ENCODE results near the gene C3orf33.
A peak's percentile ranks its signal among the peaks of the same experiment; 100 is the strongest.

Gene C3orf33

DNA sequence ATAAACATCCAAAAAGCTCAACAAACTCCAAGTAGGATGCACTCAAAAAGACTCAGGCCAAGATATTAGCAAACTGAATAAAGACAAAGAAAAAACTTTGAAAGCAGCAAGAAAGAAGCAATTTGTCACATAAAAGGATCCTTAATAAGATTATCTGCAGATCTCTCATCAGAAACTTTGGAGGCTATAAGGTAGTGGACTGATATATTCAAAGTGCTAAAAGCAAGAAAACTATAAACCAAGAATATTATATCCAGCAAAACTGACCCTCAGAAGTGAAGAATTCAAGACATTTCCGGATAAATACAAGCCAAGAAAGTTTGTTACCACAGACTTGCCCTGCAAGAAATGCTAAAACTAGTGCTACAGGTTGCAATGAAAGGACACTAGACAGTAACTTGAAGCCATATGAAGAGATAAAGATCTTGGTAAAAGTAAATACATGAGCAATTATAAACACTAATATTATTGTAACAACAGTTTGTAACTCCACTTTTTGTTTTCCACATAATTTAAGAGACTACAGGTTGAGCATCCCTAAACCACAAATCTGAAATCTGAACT, 23.6 kb downstream of the C3orf33 start:
- no peak for DNase-seq (ENCODE audit: low read depth)
- no peak overlapping the region for H3K4me3 ChIP-seq (ENCODE audit: low read depth, low read length)
- TF ChIP-seq, protein P1, sequence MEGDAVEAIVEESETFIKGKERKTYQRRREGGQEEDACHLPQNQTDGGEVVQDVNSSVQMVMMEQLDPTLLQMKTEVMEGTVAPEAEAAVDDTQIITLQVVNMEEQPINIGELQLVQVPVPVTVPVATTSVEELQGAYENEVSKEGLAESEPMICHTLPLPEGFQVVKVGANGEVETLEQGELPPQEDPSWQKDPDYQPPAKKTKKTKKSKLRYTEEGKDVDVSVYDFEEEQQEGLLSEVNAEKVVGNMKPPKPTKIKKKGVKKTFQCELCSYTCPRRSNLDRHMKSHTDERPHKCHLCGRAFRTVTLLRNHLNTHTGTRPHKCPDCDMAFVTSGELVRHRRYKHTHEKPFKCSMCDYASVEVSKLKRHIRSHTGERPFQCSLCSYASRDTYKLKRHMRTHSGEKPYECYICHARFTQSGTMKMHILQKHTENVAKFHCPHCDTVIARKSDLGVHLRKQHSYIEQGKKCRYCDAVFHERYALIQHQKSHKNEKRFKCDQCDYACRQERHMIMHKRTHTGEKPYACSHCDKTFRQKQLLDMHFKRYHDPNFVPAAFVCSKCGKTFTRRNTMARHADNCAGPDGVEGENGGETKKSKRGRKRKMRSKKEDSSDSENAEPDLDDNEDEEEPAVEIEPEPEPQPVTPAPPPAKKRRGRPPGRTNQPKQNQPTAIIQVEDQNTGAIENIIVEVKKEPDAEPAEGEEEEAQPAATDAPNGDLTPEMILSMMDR (conservative IDR thresholded peaks at IDR 0.05; ENCODE audit: low read depth, low read length) = no peak

DNA sequence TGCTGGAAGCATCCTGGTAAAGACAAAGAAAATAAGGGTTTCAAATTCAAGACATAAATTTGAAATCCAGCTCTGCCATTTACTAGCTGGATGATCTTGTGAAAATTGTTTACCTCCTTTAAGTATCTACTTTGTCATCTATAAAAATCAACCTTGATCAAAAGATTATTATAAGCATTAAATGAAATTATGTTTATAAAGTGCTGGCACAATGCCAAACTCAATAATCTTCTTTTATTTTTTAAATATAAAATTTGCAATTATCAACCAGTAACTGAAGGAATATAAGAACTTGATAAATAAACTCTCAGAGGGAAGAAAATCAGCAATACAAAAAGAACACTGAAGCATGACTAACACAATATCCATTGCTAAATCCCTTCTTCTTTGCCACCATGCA, 25.8 kb downstream of the C3orf33 start:
- TF ChIP-seq, protein P1 (conservative IDR thresholded peaks at IDR 0.05; ENCODE audit: low read depth, low read length) = no peak
- DNase-seq (ENCODE audit: low read depth) = no peak
- H3K4me3 ChIP-seq (ENCODE audit: low read depth, low read length) = no peak overlapping the region

DNA sequence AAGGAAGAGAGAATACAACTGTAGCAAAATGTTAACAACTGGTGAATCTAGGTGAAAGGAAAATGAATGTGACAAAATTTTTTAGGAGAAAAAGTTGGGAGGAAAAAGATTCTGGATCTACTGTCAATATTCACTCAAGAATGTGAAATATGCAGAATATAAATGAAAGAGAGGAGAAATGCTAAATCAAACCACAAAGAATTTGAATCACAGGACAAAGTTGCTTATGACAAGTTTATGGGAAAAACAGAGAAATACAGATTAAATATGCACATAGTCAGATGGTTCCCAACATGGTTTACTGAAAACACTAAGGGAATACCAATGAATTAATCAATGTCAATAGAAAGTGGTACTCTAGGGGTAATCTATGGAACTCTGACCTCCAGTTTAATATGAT, 27.6 kb downstream of the C3orf33 start:
- no peak overlapping the region for H3K4me3 ChIP-seq (ENCODE audit: low read depth, low read length)
- DNase-seq (ENCODE audit: low read depth) = peak; percentile 57
- TF ChIP-seq, protein P1 (conservative IDR thresholded peaks at IDR 0.05; ENCODE audit: low read depth, low read length) = no peak

DNA sequence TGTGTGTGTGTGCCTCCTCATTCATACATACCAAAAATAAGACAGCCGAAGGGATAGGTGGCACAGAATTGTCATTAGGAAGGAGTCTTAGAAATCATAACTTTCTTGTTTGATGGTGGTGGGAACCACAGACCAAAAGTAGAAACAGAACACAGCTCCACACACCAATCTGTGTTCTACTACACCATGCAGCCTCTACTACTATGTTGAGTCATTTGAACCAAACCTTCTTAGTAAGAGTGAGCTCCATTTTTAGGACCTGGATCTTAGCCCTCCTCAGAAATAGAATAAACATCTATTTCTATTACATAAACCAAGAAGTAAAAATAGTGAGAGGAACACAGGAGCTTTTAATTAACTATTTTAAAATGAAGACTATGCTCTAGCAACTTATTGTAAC, 33.3 kb downstream of the C3orf33 start:
- no peak overlapping the region for H3K4me3 ChIP-seq (ENCODE audit: low read depth, low read length)
- no peak for DNase-seq (ENCODE audit: low read depth)
- TF ChIP-seq, protein P1 (conservative IDR thresholded peaks at IDR 0.05; ENCODE audit: low read depth, low read length) = no peak

DNA sequence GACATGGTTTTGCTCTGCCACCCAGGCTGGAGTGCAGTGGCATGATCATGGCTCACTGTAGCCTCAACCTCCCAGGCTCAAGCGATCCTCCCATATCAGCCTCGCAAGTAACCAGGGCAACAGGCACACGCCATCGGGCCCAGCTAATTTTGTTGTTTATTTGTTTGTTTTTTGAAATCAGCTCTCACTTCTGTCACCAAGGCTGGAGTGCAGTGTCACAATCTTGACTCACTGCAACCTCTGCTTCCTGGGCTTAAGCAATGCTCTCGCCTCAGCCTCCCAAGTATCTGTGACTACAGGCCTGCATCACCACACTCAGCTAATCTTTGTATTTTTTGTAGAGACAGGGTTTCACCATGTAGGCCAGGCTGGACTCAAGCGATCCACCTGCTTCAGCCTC, 35.0 kb downstream of the C3orf33 start:
- TF ChIP-seq, protein P1 (conservative IDR thresholded peaks at IDR 0.05; ENCODE audit: low read depth, low read length) = no peak
- H3K4me3 ChIP-seq (ENCODE audit: low read depth, low read length) = no peak overlapping the region
- no peak for DNase-seq (ENCODE audit: low read depth)

DNA sequence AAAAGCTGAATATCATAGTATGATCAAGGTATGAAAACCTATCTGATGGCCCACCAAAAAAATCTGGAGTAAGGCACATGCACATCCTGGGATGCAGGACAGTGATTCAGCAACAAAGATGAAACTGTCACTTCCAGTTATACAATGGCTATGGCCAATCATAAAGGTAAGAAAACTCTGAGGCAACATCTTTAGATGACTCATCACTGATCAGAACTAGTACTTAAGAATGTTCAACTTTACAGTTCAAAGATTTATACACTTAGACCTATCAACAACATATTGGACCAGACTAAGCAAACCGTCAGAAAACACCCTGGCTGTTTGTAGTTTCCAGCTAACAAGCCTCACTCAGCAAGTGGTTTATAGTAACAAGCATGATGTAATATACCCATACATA, 39.9 kb downstream of the C3orf33 start:
- DNase-seq (ENCODE audit: low read depth) = peak; percentile 49
- H3K4me3 ChIP-seq (ENCODE audit: low read depth, low read length) = no peak overlapping the region
- TF ChIP-seq, protein P1 (conservative IDR thresholded peaks at IDR 0.05; ENCODE audit: low read depth, low read length) = no peak

DNA sequence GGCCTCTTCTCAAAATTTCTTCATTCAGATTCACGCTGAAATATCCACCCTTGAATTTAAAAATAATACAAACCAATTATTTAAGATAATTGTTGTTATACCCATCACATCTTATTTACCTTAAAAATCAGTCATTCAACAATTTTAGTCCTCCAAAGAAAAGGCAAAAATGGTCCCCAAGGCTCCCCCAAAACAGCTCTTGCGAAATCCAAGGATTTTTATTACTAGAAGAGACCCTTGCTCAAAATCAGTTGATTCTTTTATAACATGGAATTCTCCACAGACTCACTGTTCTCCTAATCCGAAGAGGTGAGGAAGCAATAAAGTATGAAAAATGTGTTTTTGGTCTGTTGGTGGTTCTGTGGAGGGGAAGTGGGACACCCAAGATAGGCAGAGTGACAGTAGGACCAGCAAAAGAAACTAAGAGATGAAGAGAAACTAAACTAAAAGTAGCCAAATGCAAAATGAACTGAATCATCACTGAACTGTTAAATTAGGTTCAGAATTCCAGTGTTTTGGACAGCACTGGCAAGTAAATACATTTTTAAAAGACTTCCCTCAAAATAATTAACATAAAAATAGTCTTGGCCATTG, 42.1 kb downstream of the C3orf33 start:
- no peak for DNase-seq (ENCODE audit: low read depth)
- TF ChIP-seq, protein P1 (conservative IDR thresholded peaks at IDR 0.05; ENCODE audit: low read depth, low read length) = no peak

More for the DNA sequence above, 42.1 kb downstream of the C3orf33 start:
- H3K4me3 ChIP-seq (ENCODE audit: low read depth, low read length) = no peak overlapping the region
